ENCODE results near the gene SLC25A44. TPM values are rescaled to one million over a fixed set of nuclear protein-coding genes. Genes with fewer than 3 reads are reported as not detected.

Gene SLC25A44
- total and polyA plus RNA-seq, 11 donors, result 5.8 to 29.3 (median 20.5) TPM

GRCh38 chr1:156191292-156191964 is 2.5 kb upstream of the SLC25A44 start:
- no peak for ATAC-seq
- TF ChIP-seq CTCF (IDR thresholded peaks at IDR 0.05) (no peak), POLR2A (IDR thresholded peaks at IDR 0.05) (no peak)

GRCh38 chr1:156193208-156193487 is 756 bp upstream of the SLC25A44 start:
- no peak for TF ChIP-seq POLR2A (IDR thresholded peaks at IDR 0.05)
- peak overlapping the region in 11 of 12 donors; percentile 74 to 92 (median 88) for H3K27ac ChIP-seq
- peaks cover 0 to 46% (median 27%) of the 10 kb centered on the region in 12 donors for H3K4me1 ChIP-seq
- DNase-seq, result no peak
- peak overlapping the region; percentile 59 to 99 (median 82) for H3K4me3 ChIP-seq
- H3K27me3 ChIP-seq, result no peaks in the 10 kb centered on the region
- H3K36me3 ChIP-seq, result peaks cover 0 to 23% (median 5%) of the 10 kb centered on the region in 9 donors
- WGBS, 4 donors, result 77 to 92% (median 89%) methylated on average over 7 of the region's 7 CpGs
- H3K9me3 ChIP-seq, result no peaks in the 10 kb centered on the region
- intact Hi-C loops (cut with DNase I), result loop anchor here in 1 of 10 donors (2.0 to 5.0 kb wide), 2 partner anchors 32 to 46 kb away; no protein-coding TSS in a partner anchor
- no peak for ATAC-seq

More at GRCh38 chr1:156191292-156191964, 2.5 kb upstream of the SLC25A44 start:
- Histone ChIP-seq H3K9me3 (peaks cover 0 to 7% (median 0%) of the 10 kb centered on the region in 12 donors), H3K4me3 (no peak overlapping the region), H3K27ac (no peak overlapping the region), H3K27me3 (no peaks in the 10 kb centered on the region), H3K4me1 (peaks cover 0 to 30% (median 20%) of the 10 kb centered on the region in 12 donors), H3K36me3 (peaks cover 0 to 12% (median 5%) of the 10 kb centered on the region in 9 donors)
- intact Hi-C loops (cut with DNase I), result loop anchor here in 1 of 10 donors (5.0 kb wide), 1 partner anchor 44 kb away; no protein-coding TSS in a partner anchor
- no peak for DNase-seq
- WGBS, 4 donors, result 83 to 88% (median 85%) methylated on average over 4 of the region's 4 CpGs

- no peak for TF ChIP-seq CTCF (IDR thresholded peaks at IDR 0.05)
- TF ChIP-seq POLR2A (IDR thresholded peaks at IDR 0.05), result no peak
- intact Hi-C loops (cut with DNase I), result loop anchor here in 2 of 10 donors (2.0 to 5.0 kb wide), 2 partner anchors 19 to 47 kb away; partner anchors contain the start of gene PMF1 (in 1 of the 2)
- ATAC-seq (no peak), DNase-seq (no peak)
- Histone ChIP-seq H3K27me3 (no peaks in the 10 kb centered on the region), H3K9me3 (no peaks in the 10 kb centered on the region), H3K36me3 (peaks cover 0 to 29% (median 5%) of the 10 kb centered on the region in 9 donors), H3K27ac (peak overlapping the region in 11 of 12 donors; percentile 62 to 92 (median 87)), H3K4me3 (peak overlapping the region; percentile 59 to 99 (median 82)), H3K4me1 (peaks cover 0 to 53% (median 27%) of the 10 kb centered on the region in 12 donors)
- 12 to 14% (median 13%) methylated on average over 14 of the region's 14 CpGs for WGBS, 4 donors
Observed at GRCh38 chr1:156194300-156194652, 372 bp downstream of the SLC25A44 start.

GRCh38 chr1:156195853-156196252 is 1.9 kb downstream of the SLC25A44 start:
- H3K4me1 ChIP-seq, result peaks cover 0 to 56% (median 27%) of the 10 kb centered on the region in 12 donors
- no peak overlapping the region for H3K4me3 ChIP-seq
- ATAC-seq (no peak), DNase-seq (no peak)
- H3K9me3 ChIP-seq, result no peaks in the 10 kb centered on the region
- H3K27me3 ChIP-seq, result no peaks in the 10 kb centered on the region
- 67 to 73% (median 70%) methylated on average over 4 of the region's 4 CpGs for WGBS, 4 donors
- intact Hi-C loops (cut with DNase I), result loop anchor here in 2 of 10 donors (2.0 to 5.0 kb wide), 2 partner anchors 17 to 39 kb away; partner anchors contain the start of gene PMF1 (in 1 of the 2)
- no peak for TF ChIP-seq POLR2A (IDR thresholded peaks at IDR 0.05)
- peaks cover 0 to 44% (median 18%) of the 10 kb centered on the region in 9 donors for H3K36me3 ChIP-seq
- H3K27ac ChIP-seq, result peak overlapping the region in 1 of 12 donors; percentile 38

GRCh38 chr1:156196445-156196844 is 2.5 kb downstream of the SLC25A44 start:
- peak overlapping the region in 6 of 12 donors; percentile 1 to 38 (median 13) for H3K27ac ChIP-seq
- H3K4me3 ChIP-seq, result no peak overlapping the region
- ATAC-seq, result no peak

More at GRCh38 chr1:156196445-156196844, 2.5 kb downstream of the SLC25A44 start:
- Histone ChIP-seq H3K9me3 (no peaks in the 10 kb centered on the region), H3K36me3 (peaks cover 0 to 50% (median 23%) of the 10 kb centered on the region in 9 donors), H3K27me3 (no peaks in the 10 kb centered on the region), H3K4me1 (peaks cover 0 to 59% (median 28%) of the 10 kb centered on the region in 12 donors)
- intact Hi-C loops (cut with DNase I), result loop anchor here in 1 of 10 donors (5.0 kb wide), 1 partner anchor 39 kb away; no protein-coding TSS in a partner anchor
- 49 to 64% (median 56%) methylated on average over 2 of the region's 2 CpGs for WGBS, 4 donors
- no peak for DNase-seq
- TF ChIP-seq POLR2A (IDR thresholded peaks at IDR 0.05) (no peak), CTCF (IDR thresholded peaks at IDR 0.05) (no peak)

Measured in heart left ventricle (tissue), 16 donors.